GM19238 (cell line): ENCODE results near the gene COX7B2.

Experiments used
- DNase-seq: peaks from one replicate; pipeline ENCODE4 v3.0.0; 2011; ENCODE audit warnings: low spot score; ENCODE audit not compliant: insufficient read length

COX7B2 gene

DNA sequence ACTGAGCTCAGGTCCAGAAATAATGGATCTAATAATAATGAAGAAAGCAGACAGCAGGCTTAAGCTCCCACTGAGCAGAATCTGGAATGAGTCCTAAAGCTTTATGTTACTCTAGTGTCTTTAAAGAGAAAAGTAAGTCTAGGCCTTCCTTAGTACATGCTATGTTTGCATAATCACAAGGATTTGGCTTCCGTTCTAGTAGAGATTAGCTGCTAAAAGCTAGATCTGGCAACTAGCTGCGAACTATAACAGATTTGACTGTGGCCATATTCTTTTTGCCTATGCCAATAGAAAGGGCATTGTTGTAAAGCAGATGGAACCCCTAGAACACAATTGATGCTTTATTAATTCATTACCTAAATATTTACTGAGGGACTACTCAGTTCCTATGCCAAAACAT, 19.0 kb downstream of the COX7B2 start:
- DNase-seq, result no peak

DNA sequence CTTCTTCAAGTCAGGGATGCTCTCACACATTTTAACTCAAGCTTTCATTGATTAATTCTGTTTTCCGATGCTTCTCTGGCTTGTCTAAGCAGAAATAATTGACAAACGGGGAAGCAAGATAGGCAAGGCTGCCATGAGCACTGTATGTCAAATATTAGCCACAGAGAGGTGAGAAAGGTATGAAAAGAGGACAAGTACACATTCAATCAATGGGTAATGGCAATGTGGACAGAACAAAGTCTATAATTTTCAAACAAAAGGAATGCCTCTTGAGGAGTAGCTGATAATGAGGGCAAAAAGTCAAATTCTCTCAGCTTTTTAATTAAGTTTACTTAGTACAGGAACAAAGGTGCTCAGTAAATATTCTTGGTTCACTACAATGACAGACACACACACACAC, 19.6 kb downstream of the COX7B2 start:
- no peak for DNase-seq

DNA sequence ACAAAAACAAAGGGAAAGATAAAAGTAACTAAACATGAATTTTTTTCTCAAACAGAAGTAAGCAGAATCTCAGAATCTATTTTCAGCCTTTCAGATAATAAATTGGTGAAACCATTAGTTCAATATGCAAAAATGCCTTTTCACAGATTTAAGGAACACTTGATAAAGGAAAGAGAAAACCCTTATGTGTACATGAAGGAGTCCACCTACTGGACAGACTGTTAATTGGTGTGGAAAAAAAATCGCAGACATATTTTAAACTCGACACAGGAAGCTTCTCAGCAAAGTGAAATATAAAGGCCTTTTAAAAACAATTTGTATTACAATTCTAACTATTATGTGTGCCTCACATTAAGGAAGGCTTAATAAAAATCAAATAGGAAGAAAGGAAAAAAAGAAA, 22.3 kb downstream of the COX7B2 start:
- DNase-seq, result no peak

DNA sequence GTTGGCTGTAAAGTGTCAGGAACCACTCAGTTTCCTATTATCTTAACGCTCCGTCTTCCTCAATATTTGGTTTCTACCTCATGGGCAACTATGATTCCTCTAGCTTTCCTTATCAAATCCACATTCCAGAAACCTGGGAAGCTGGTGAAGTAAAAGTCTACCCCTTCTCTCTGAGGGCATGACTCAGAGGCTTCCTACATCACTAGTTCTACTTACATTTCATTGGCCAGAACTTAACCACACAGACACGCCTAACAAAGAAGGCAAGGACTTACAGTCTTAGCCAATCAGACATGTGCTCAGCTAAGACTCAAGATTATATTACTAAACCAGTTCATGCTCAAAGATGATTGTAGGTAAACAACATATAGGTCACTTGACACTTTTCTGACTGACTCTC, 30.4 kb downstream of the COX7B2 start:
- DNase-seq, result no peak

DNA sequence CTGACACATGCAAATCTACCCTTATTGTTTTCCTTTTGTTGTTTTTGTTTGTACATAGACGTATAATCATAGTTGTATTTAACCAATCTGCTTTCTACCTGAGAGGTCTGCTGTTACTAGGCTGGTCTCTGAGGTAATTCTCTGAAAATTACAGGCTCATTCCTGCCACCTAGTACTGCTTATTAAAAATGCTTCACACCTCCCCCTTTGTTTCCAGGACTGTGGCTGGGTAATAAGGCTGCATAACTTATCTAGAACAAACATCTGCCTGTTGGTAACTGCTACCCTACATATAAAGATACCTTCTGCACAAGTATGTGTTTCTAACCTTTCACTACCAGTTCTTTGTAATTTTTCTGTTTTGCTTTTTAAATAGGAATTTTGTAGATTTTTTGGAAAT, 34.2 kb downstream of the COX7B2 start:
- no peak for DNase-seq

DNA sequence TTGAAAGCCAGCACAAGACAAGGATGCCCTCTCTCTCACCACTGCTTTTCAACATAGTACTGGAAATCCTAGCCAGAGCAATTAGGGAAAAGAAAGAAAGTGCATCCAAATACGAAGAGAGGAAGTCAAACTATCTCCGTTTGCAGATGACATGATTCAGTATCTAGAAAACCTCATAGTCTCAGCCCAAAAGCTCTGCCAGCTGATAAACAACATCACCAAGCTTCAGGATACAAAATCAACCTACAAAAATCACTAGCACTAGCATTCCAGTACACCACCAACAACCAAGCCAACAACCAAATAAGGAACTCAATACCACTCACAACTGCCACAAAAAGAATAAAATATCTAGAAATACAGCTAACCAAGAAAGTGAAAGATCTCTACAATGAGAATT, 38.6 kb downstream of the COX7B2 start:
- no peak for DNase-seq

DNA sequence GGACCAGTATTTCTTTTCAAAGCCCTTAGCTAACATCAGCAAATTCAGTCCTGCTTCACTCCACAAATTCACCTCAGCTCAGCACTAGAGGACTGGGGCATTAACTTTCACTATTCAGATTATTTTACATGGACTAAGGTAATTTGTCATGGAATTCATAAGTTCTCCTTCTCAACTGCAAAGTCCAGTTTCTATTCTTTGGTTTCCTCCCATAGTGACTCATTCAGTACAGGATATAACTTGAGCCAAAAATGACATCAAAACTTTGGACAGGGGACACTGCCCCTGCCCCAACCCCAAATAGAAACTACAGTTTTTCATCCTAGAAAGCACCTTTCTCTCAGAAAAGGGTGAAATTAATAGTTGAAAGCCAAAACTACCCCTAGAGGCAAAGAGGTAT, 52.7 kb downstream of the COX7B2 start:
- no peak for DNase-seq

DNA sequence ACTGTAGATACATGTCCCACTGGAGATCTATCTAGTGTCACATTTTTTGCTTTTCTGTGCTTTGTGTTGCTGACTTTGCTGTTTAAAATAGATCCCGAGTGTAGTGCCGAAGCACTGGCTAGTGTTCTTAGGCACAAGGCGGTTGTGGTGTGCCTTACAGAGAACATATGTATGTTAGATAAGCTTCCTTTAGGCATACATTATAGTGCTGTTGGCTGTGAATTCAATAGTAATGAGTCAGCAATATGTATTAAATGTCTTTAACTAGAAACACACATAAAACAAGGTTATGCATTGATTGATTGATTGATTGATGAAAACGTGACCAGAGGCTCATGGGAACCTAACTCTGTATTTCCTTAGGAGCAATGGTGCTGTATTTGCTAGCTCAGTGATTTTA, 56.2 kb downstream of the COX7B2 start:
- DNase-seq, result no peak

DNA sequence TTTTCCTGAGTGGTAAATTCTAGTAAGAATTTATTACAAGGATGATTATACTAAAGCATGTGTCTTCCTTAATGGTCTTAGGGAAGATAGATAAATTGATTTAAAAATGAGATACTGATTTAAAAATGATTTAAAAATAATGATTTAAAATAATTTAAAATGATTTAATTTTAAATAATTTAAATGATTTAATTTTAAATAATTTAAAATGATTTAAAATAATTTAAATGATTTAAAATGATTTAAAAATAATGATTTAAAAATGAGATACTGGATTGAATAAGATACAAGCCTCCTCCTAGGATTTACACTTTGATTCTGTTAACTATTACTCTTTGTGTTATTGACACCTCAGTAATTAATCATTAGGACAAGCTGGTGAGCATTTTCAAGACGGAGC, 59.0 kb downstream of the COX7B2 start:
- DNase-seq, result no peak

DNA sequence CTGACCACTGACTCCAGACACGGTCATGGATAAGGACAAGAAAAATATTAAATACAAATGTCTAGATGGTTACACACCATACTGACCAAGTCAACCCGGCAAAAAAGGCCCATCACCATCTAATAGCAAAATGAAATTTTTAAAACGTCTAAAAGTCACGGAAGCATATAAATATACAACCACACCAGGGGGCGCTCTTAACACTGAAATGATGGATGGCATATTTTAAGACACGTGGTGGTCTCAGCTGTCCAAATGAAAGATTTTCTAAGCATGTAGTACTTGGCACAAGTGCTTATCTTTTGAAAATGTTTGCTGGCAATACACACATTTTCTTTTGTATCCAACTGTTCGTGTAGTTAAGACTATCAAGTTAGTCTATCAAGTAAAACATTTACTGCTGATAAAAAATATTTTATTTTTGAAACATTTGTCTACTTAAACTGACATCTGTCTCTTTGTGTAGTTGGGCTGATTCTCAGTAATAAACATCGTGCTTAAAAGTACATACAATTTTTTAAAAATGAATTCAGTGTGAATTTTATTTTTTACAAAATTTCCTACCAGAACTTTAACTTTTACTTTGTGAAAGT, 64.6 kb downstream of the COX7B2 start:
- no peak for DNase-seq

DNA sequence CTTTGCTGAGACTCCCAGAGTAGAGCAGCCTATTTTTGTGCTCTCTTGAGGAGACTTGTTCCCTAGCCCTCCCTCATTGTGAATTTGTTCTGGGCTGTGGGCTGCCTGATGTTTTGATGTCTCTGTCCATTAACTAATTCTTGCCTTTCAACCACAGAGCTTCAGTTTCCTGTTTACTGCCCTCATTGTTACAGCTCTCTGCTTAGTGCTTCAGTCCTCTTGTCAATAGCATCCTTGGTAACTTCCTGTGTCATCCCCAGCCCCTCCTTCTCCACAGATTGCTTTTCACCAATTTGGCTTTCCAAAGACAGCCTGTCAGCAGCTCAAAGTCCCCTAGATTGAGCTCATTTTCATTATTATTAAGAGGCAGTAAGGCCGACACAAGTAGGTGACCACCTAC, 69.9 kb downstream of the COX7B2 start:
- DNase-seq, result no peak

DNA sequence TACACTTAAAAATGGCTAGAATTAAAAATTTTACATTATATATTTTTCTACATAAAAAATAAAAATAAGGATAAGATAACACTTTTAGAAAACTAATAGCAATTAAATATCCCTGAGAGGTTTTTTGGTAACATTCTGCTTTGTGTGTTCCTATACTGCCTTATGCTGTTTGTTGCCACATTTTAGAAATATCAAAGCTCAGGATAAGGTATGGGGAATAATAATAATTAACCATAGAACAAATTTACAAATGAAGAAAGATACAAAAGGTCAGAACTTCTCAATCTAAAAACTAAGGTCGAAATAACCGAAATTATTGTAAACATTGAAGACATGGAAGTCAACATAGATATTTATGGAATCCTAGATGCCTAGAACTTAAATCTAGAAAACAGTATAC, 71.4 kb downstream of the COX7B2 start:
- no peak for DNase-seq

DNA sequence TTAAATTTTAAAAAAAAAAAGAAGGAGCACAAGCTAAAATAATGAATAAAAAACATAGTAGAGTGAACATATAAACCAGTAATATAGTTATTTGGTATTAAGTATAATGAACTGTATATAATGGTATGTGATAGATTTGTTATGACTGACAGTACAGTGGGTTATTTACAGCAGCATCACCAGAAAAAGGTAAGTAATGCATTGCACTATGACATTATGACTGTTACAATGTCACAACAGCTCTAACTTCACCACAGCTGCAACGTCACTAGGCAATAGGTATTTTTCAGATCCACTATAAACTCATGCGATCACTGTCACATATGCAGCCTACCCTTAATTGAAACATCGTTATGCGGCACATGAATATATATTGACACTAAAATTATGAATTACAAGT, 72.5 kb downstream of the COX7B2 start:
- no peak for DNase-seq

DNA sequence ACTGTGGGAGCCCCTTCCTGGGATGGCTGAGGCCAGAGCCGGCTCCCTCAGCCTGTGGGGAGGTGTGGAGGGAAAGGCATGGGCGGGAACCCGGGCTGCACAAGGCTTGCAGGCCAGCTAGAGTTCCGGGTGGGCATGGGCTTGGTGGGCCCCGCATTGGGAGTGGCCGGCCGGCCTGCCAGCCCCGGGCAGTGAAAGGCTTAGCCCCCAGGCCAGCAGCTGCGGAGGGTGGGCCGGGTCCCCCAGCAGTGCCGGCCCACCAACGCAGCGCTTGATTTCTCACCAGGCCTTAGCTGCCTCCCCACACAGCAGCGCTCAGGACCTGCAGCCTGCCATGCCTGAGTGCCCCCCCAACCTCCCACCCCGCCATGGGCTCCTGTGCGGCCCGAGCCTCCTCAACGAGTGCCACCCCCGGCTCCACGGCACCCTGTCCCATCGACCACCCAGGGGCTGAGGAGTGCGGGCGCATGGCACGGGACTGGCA, 78.0 kb downstream of the COX7B2 start:
- no peak for DNase-seq

DNA sequence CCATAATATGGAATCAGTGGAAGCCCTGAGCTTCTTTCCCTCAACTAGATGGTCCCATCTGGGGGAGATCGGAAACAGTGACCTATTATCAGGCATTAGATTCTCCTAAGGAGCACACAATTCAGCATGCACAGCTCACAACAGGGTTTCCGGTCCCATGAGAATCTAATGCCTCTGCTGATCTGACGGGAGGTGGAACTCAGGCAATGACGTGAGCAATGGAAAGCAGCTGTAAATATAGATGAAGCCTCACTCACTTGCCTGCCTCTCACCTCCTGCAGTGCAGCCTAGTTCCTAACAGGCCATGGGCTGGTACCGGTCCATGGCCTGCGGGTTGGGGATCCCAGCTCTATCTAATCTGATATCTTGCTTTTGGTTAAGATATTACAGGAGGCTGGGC, 88.9 kb downstream of the COX7B2 start:
- DNase-seq, result no peak

DNA sequence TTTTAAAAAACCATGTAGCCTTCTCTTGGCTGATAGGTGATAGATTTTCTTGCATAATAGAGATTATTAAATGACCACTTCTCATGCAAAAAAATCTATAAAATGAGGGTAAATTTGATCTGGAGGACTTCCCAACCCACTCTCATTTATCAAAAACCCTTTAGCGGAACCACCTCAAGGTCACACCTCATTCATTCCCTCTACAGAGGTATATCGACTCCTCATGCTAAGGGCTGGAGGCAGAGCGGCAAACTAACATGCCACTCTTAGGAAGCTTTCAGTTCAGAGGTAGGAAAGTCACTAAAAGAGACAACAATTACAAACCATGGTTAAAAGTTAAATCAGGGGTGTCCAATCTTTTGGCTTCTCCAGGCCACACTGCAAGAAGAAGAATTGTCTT, 90.0 kb downstream of the COX7B2 start:
- DNase-seq, result no peak

DNA sequence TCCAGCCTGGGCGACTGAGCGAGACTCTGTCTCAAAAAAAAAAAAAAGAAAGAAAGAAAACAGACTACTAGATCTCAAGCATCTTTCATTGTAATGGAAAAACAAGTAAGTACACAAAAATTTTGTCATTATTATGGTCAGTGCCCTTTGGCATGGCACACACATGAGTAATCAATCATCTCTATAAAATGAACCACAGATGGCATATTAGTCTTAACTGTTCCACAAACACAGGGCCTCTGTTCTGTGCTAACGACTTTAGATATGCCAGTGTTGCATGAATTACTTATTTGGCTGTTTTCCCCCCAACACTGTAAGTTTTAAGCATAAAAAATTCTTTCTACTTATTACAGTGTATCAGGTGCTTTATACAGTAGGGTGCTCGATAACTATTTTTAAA, 90.4 kb downstream of the COX7B2 start:
- DNase-seq, result no peak

DNA sequence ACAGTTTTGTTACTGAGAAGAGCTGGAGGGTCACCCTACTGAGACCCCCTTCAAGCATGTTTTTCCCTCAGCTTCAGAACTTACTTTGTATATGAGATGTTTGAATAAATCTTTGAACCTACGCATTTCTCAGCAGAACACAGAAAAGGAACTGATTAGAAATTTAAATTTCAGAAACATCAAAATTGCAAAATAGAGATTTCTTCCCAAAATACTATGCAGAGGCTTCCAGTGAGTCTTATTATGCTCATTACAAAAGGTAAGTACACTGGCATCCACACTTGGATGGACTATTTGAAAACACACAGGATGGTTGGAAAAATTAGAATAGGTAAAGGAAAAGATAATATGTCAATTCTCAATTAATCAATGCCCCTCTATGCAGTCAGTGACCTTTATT, 91.2 kb downstream of the COX7B2 start:
- no peak for DNase-seq

DNA sequence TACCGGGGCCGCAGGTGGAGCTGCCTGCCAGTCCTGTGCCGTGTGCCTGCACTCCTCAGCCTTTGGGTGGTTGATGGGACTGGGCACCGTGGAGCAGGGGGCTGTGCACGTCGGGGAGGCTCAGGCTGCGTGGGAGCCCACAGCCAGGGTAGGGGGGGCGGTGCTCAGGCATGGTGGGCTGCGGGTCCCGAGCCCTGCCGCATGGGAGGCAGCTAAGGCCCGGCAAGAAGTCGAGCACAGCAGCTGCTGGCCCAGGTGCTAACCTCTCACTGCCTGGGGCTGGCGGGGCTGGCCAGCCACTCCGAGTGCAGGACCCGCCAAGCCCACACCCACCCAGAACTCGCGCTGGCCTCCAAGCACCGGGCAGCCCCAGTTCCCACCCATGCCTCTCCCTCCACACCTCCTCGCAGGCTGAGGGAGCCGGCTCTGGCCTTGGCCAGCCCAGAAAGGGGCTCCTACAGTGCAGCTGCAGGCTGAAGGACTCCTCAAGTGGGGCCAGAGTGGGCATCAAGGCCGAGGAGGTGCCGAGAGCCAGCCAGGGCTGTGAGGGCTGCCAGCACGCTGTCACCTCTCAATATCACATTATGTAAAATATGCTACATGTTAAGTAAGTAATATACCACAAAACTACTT, 104.1 kb downstream of the COX7B2 start:
- no peak for DNase-seq

DNA sequence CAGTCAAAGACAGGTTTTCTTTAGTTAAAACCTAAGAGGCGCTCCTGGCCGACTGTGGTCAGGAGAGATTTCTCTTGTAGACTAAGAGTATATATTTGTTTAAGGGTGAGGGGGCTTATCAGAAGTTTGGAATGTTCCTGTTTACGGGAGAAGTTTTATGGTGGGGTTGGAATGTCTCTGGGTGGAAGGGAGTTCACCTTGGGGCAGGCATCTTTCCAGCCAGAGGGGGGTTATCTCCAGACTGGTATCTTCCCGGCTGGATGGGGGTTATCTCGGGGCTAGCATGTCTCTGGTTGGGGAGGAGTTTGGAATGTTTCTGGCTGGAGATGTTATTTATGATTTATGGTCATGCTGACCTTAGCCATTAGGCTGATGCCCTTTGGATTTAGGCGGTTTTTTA, 116.0 kb downstream of the COX7B2 start:
- no peak for DNase-seq

DNA sequence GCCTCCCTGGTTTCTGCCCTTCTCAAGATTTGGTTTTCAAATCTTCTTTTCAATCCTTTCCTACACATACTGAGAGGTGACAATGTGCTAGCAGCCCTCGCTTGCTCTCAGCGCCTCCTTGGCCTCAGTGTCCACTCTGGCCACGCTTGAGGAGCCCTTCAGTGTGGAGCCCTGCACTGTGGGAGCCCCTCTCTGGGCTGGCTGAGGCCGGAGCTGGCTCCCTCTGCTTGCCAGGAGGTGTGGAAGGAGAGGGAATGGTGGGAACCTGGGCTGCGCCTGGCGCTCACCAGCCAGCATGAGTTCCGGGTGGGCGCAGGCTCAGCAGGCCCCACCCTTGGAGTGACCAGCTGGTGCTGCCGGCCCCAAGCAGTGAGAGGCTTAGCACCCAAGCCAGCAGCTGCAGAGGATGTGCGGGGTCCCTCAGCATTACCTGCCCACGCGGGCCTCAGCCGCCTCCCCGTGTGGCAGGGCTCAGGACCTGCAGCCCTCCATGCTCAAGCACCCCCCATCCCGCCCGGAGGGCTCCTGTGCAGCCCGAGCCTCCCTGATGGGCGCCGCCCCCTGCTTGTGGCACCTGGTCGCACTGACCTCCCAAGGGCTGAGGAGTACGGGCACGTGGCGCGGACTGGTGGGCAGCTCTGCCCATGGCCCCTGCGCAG, 127.5 kb downstream of the COX7B2 start:
- DNase-seq, result no peak

DNA sequence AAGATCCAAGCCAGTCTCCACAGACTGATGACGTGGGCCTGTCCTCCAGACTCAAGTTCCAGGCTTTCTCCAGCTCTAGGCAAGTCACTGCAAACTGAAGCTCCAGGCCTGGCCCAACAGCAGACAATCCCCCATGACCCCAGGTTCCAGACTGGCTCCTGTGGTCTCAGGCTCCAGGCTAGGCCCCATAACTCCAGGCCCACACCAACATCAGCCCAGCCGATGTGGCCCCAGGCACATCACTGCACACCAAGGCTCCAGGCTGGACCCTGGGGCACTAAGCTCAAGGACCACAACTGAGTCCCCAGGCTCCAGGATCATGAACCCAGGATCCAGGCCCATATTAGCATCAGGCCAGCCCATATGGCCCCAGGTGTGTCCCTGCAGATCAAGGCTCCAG, 143.6 kb downstream of the COX7B2 start:
- DNase-seq, result no peak

DNA sequence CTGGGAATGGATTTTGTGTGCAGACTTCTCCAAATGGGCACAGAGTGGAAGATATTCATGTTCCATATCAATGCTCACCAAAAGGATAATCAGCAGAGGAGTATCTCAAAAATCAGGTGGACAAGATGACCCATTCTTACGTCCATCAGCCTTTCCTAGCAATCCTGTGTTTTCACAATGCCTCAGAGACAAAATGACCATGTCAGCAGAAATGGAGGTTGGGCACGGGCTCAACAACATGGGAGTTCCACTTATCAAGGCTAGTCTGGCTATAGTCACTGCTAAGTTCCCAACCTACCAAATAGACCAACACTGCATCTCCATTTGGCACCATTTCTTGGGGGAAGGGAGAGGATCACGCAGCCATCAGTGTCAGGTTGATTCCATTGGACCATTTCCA, 179.0 kb downstream of the COX7B2 start:
- DNase-seq, result no peak
